ENCODE results near the gene C17orf50. TPM values are rescaled to one million over a fixed set of nuclear protein-coding genes. Genes with fewer than 3 reads are reported as not detected.

The C17orf50 gene
- total RNA-seq, 1 donor from 2014 or later: not detected

DNA sequence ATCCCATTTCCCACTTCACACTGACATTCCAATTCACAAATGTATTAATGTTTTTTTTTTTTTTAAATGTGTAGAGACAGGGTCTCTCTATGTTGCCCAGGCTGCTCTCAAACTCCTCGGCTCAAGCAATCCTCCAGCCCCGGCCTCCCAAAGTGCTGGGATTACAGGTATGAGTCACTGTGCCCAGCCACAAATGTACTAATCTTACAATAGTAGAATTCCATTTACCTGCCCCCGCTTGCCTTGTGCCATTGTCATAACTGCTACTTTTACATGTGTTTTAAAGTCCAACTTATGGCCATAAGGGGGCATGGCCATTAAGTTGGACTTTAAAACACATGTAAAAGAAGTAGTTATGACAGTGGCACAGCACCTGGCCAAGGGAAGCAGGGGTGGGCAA lies 30.2 kb downstream of the C17orf50 start:
- Histone ChIP-seq H3K27ac (no peak overlapping the region), H3K9me3 (no peaks in the 10 kb centered on the region), H3K4me1 (peaks cover 28% of the 10 kb centered on the region), H3K4me3 (no peak overlapping the region), H3K36me3 (no peaks in the 10 kb centered on the region), H3K27me3 (peaks cover 6% of the 10 kb centered on the region)
- intact Hi-C loops (cut with DNase I): no loop called here
- DNase-seq (no peak), ATAC-seq (no peak)
- TF ChIP-seq, protein P1, sequence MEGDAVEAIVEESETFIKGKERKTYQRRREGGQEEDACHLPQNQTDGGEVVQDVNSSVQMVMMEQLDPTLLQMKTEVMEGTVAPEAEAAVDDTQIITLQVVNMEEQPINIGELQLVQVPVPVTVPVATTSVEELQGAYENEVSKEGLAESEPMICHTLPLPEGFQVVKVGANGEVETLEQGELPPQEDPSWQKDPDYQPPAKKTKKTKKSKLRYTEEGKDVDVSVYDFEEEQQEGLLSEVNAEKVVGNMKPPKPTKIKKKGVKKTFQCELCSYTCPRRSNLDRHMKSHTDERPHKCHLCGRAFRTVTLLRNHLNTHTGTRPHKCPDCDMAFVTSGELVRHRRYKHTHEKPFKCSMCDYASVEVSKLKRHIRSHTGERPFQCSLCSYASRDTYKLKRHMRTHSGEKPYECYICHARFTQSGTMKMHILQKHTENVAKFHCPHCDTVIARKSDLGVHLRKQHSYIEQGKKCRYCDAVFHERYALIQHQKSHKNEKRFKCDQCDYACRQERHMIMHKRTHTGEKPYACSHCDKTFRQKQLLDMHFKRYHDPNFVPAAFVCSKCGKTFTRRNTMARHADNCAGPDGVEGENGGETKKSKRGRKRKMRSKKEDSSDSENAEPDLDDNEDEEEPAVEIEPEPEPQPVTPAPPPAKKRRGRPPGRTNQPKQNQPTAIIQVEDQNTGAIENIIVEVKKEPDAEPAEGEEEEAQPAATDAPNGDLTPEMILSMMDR (IDR thresholded peaks at IDR 0.05): no peak

DNA sequence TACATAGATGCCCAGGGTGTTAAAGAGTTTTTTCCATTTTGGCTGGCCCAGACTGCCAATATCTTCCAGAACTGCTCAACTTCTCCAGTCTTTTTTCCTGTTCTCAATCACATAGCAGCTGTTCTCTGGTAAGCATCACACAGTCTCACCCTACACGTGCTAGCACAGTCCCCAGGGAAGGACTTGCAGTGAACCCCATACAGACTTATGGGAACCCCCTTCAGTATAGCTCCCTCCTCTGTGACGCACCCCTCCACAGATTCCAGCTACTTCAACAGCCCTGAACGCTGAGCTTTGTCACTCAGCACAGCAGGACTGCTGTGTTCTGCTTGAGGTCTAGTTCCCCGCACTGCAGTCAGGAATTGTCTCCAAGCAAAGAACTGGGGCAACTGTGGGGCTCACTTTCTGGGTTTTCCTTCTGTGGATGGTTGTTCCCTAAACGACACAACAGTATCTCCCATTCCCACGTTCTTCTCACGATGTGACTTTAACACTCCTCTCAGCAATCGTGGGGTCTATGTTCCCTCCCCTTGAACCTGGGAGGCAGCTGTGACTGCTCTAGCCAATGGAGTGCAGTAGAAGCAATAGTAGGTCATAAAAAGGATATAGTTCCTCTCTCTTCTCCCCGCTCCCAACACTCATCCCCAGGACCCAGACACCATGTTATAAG lies 31.1 kb downstream of the C17orf50 start:
- Histone ChIP-seq H3K27ac (no peak overlapping the region), H3K27me3 (peaks cover 6% of the 10 kb centered on the region), H3K4me3 (no peak overlapping the region), H3K36me3 (no peaks in the 10 kb centered on the region), H3K4me1 (peaks cover 29% of the 10 kb centered on the region), H3K9me3 (no peaks in the 10 kb centered on the region)
- DNase-seq (no peak), ATAC-seq (no peak)
- intact Hi-C loops (cut with DNase I): no loop called here
- TF ChIP-seq, protein P1 (IDR thresholded peaks at IDR 0.05): no peak

DNA sequence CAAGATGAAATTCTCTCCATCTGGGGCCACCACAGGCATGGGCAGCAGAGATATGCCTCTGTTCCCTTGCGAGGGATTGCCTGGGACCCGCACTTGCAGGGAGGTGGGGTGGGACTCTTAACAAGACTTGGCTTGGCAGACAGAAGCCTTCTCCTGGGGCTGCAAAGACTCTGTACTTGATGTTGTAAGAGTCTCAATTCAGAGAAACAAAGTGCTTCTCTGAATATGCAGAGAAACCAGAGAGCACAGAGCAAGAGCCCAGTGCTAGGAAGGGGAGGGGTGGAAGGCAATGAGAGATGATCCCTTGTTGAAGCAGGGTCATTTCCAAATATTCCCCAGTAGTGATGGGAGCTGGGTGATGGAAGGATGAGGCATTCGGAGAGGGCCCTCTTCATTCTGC lies 32.6 kb downstream of the C17orf50 start:
- Histone ChIP-seq H3K27me3 (peaks cover 11% of the 10 kb centered on the region), H3K4me3 (peak overlapping the region; percentile 64)
- ATAC-seq: no peak

DNA sequence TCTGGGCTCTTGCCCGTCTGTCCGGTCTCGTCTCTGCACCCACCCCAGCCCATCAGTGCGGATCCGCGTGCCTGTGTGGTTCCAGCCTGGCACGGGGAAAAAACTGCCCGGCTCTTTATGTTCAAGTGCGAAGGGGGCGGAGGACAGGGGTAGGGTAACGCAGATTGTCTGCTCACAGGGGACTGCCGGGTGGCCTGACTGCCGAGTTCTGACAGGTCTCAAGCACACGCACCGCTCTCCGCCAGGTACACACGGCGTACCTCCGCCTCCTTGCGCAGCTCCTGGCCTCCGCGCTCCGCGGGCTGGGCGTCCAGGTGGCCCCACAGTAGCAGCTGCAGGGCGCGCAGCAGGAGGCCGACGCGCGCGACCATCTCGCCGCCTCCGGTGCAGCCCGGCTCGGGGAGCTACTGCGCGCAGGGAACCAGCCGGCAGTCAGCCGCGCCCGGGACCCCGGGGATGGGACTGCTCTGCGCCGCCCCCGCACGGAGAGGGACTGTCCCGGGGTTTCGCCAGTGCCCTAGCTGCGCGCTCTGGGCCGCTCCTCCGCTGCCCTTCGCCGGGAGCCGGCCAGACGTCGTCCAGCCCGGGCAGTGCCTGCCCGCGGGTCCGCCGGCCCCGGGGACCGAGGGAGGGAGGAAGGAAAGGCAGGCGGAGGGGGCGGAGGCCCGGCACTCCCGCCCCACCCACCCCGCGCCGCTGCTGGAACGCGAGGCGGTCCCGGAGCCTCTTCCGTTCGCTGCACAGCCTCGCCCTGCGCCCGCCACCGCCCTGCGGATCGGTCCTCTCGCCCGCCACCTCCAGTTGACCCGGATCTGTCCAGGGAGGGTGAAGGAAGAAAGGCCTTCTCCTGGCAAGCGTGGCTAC lies 34.6 kb downstream of the C17orf50 start, which contains the start of gene MMP28:
Gene MMP28 (minus strand): TSS at position 635 of the 864 bp plus-strand sequence. CDS start 264 bp downstream, at position 371.
- TF ChIP-seq, protein P1 (IDR thresholded peaks at IDR 0.05): no peak
- Histone ChIP-seq H3K27ac (peak within 1 kb of the TSS; percentile 74), H3K36me3 (no peaks in the 10 kb centered on the region), H3K9me3 (no peaks in the 10 kb centered on the region), H3K4me3 (peak within 1 kb of the TSS; percentile 64), H3K27me3 (peaks cover 11% of the 10 kb centered on the region), H3K4me1 (peaks cover 23% of the 10 kb centered on the region)
- DNase-seq: peak; percentile 88
- intact Hi-C loops (cut with DNase I): no loop called here
- ATAC-seq: peak; percentile 88

More for the DNA sequence above, 32.6 kb downstream of the C17orf50 start:
- Histone ChIP-seq H3K9me3 (no peaks in the 10 kb centered on the region), H3K4me1 (peaks cover 19% of the 10 kb centered on the region), H3K36me3 (no peaks in the 10 kb centered on the region), H3K27ac (no peak overlapping the region)
- intact Hi-C loops (cut with DNase I): no loop called here
- TF ChIP-seq, protein P1 (IDR thresholded peaks at IDR 0.05): no peak
- no peak for DNase-seq

DNA sequence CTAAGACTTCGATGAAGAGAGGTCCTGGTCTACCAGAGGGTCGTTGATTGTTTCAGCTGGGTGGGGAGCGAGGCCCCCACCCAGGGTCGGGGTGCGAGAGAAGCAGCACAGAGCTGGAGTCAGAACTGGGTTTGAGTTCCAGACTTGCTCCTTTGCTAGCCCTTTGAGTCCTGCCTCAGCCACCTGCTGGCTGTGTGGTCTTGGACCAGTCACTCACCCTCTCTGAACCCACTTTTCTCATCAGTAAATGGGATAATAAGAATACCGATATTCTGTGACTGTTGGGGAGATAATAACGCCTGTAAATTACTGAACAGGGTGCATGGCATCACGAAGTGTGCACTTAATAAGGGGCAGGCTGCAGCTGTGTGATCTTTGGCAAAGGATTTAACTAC lies 35.2 kb downstream of the C17orf50 start:
- H3K4me3 ChIP-seq: peak overlapping the region; percentile 64
- ATAC-seq (no peak), DNase-seq (no peak)
- H3K27me3 ChIP-seq: peaks cover 11% of the 10 kb centered on the region
- TF ChIP-seq, protein P1 (IDR thresholded peaks at IDR 0.05): no peak
- H3K36me3 ChIP-seq: no peaks in the 10 kb centered on the region
- peak overlapping the region; percentile 74 for H3K27ac ChIP-seq
- H3K9me3 ChIP-seq: no peaks in the 10 kb centered on the region
- H3K4me1 ChIP-seq: peaks cover 29% of the 10 kb centered on the region
- intact Hi-C loops (cut with DNase I): no loop called here
